GM12878 (cell line): ENCODE measurements around the gene GTPBP3.

Experiments used
- BCLAF1 ChIP-seq: fragments of 450-650 bp; IDR thresholded peaks from 2 replicates; pipeline ENCODE4 v1.6.1; 2017; ENCODE audit warnings: antibody characterized with exemption, mild to moderate bottlenecking, moderate library complexity
- CTCF ChIP-seq, 3 experiments: IDR thresholded peaks in 2 of 3; conservative IDR thresholded peaks in 1 of 3; 2 replicates each; pipeline ENCODE4 v1.5.1; 2011; ENCODE audit warnings: low read depth in 3 of 3, low read length in 3 of 3, mild to moderate bottlenecking in 3 of 3, control low read depth in 2 of 3, moderate library complexity in 2 of 3, inconsistent platforms in 1 of 3, mixed read lengths in 1 of 3; ENCODE audit not compliant: control insufficient read depth in 2 of 3, insufficient read depth in 1 of 3; ENCODE audit errors: extremely low read depth in 1 of 3
- EP300 ChIP-seq, 2 experiments: fragments of 150-350 bp in 1 of 2; IDR thresholded peaks; 2 replicates each; pipeline ENCODE4 v1.6.1; 2011 to 2012; ENCODE audit warnings: low read depth in 2 of 2, low read length in 2 of 2, borderline replicate concordance in 1 of 2, improper control_type of control experiment in 1 of 2, inconsistent platforms in 1 of 2; ENCODE audit not compliant: control insufficient read depth in 1 of 2
- EZH2 ChIP-seq: IDR thresholded peaks from 2 replicates; pipeline ENCODE4 v1.6.1; 2012; ENCODE audit warnings: low read depth, mild to moderate bottlenecking, control low read depth, inconsistent platforms, low read length, borderline replicate concordance; ENCODE audit not compliant: control insufficient read depth
- IKZF2 ChIP-seq, 2 experiments: fragments of 450-650 bp; IDR thresholded peaks; 2 replicates each; pipeline ENCODE4 v1.6.1; 2017; ENCODE audit warnings: mild to moderate bottlenecking in 2 of 2, moderate library complexity in 2 of 2
- MTA2 ChIP-seq: fragments of 450-650 bp; IDR thresholded peaks from 2 replicates; pipeline ENCODE4 v1.6.1; 2016; ENCODE audit warnings: low read depth, mild to moderate bottlenecking, moderate library complexity
- NFYA ChIP-seq: IDR thresholded peaks from 2 replicates; pipeline ENCODE4 v1.6.1; 2011; ENCODE audit warnings: low read depth, mild to moderate bottlenecking, low read length, improper control_type of control experiment, borderline replicate concordance
- POLR2A ChIP-seq: IDR thresholded peaks from 2 replicates; pipeline ENCODE4 v1.6.1; 2011; ENCODE audit warnings: low read depth, mild to moderate bottlenecking, low read length
- RB1 ChIP-seq: fragments of 450-650 bp; formaldehyde crosslinking; IDR thresholded peaks from 2 replicates; pipeline ENCODE4 v1.6.1; 2017; ENCODE audit warnings: mild to moderate bottlenecking, borderline replicate concordance
- RCOR1 ChIP-seq: conservative IDR thresholded peaks from 2 replicates; pipeline ENCODE4 v1.6.1; 2012; ENCODE audit warnings: low read depth, low read length, improper control_type of control experiment
- REST ChIP-seq: IDR thresholded peaks from 2 replicates; pipeline ENCODE4 v1.6.1; 2012; ENCODE audit warnings: mild to moderate bottlenecking, low read depth, low read length
- SP1 ChIP-seq: IDR thresholded peaks from one replicate; pipeline ENCODE4 v1.6.1; 2011; ENCODE audit warnings: low read depth, low read length
- ZBTB33 ChIP-seq: fragments of 450-650 bp; IDR thresholded peaks from 2 replicates; pipeline ENCODE4 v1.6.1; 2017; ENCODE audit warnings: mild to moderate bottlenecking
- ZBTB4 ChIP-seq: fragments of 450-650 bp; formaldehyde crosslinking; IDR thresholded peaks from 2 replicates; pipeline ENCODE4 v1.4.0; 2022; ENCODE audit warnings: mild to moderate bottlenecking, moderate library complexity

- TF ChIP-seq EP300 (IDR thresholded peaks at IDR 0.05; ENCODE audit: borderline replicate concordance in 1 of 2, control insufficient read depth in 1 of 2, low read depth in 2 of 2, low read length in 2 of 2) (no peak; a peak in 1 of 4 replicates), CTCF (IDR thresholded peaks at IDR 0.05 in 2 of 3, conservative IDR thresholded peaks at IDR 0.05 in 1 of 3; ENCODE audit: control insufficient read depth in 2 of 3, extremely low read depth in 1 of 3, insufficient read depth in 1 of 3, low read depth in 3 of 3, low read length in 3 of 3) (peak; percentile 78 to 91 (median 80); a peak in 5 of 6 replicates), MTA2 (peak; percentile 34; the same call in 1 of the 2 replicates), ZBTB4 (CRISPR knock-in tag) (no peak), POLR2A (peak; percentile 73), RB1 (peak; percentile 92), ZBTB33 (no peak), RCOR1 (no peak; the same call in 1 of the 2 replicates), BCLAF1 (no peak), EZH2 (no peak), SP1 (no peak), NFYA (no peak), REST (no peak), IKZF2 (IDR thresholded peaks at IDR 0.05) (no peak; a peak in 1 of 4 replicates)
Observed at GRCh38 chr19:17305517-17306284, 31.7 kb upstream of the GTPBP3 start, which contains the start of gene MRPL34.
